Ovary (tissue), 3 donors: ENCODE measurements around the gene CD86.

ENCODE experiments used
- POLR2A ChIP-seq: fragments of 450-650 bp; IDR thresholded peaks from one replicate; pipeline ENCODE4 v1.6.1; 2017; ENCODE audit warnings: antibody characterized with exemption, mild to moderate bottlenecking, moderate library complexity
- TF ChIP-seq, protein P1 (sequence below), 3 donors: fragments of 450-650 bp in 2 of 3; fragments of 200-600 bp in 1 of 3; IDR thresholded peaks; one replicate each; pipeline versions ENCODE4 v1.5.1 to v1.8.0; 2016 to 2022; ENCODE audit warnings: antibody characterized with exemption in 3 of 3, mild to moderate bottlenecking in 1 of 3
- donor health status: DM: no; HTN: no; CAD: no.

DNA sequence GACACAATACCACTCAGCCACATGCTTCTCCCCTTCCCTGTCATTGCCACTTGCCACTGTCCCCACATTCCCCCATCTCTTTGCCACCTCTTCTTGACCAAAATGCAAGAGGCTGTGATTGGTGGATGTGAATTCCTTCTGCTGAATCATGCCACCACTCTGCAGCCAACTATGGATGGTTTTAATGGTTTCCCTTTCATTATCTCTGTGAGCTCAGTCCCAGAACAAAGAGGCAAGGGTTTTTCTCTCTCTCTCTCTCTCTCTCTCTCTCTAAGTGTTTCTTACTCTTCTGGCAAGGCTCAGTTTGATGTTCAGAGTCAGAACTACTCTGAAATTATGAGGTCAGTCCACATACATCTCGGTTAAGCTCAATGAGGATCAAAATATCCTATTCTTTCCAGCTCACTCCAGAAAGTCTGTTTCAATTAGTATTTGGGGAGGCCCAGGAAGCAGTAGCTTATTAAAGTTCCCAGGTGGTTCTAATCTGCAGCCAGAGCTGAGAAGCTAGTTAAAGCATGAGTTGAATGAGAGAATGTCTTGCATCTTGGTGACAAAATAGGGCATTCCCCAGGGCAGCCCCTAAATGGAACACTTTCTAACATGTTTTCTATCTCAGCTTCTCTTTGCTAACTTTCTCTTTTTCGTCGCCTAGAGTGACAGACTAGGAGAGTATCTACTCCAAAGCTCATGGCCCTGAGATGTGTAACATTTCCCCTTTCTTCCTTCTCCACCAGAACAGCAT lies 24.6 kb upstream of the CD86 start:
- TF ChIP-seq, protein P1, sequence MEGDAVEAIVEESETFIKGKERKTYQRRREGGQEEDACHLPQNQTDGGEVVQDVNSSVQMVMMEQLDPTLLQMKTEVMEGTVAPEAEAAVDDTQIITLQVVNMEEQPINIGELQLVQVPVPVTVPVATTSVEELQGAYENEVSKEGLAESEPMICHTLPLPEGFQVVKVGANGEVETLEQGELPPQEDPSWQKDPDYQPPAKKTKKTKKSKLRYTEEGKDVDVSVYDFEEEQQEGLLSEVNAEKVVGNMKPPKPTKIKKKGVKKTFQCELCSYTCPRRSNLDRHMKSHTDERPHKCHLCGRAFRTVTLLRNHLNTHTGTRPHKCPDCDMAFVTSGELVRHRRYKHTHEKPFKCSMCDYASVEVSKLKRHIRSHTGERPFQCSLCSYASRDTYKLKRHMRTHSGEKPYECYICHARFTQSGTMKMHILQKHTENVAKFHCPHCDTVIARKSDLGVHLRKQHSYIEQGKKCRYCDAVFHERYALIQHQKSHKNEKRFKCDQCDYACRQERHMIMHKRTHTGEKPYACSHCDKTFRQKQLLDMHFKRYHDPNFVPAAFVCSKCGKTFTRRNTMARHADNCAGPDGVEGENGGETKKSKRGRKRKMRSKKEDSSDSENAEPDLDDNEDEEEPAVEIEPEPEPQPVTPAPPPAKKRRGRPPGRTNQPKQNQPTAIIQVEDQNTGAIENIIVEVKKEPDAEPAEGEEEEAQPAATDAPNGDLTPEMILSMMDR (IDR thresholded peaks at IDR 0.05): no peak
- no peak for TF ChIP-seq POLR2A
